DND-41 (cell line): Measurements from ENCODE around the gene C9orf50.

Experiments
- ATAC-seq: fragments of 200-7000 bp; cut with Tn5 transposase; 3 replicates; pipeline ENCODE4 v1.9.1; 2021; ENCODE audit warnings: low read depth; ENCODE audit not compliant: insufficient read depth
- DNase-seq: peaks from one replicate; pipeline ENCODE4 v3.0.0-alpha.2; 2020
- H2AFZ ChIP-seq: 2 replicates; pipeline ENCODE4 v1.6.0; 2012; ENCODE audit warnings: low read depth, low read length
- H3K27ac ChIP-seq: 2 replicates; pipeline ENCODE4 v1.5.1; 2012; ENCODE audit warnings: low read length, inconsistent platforms
- H3K27me3 ChIP-seq: fragments of 200-600 bp; sonication (generic); 2 replicates; pipeline ENCODE4 v1.6.0; 2012; ENCODE audit warnings: low read length, mild to moderate bottlenecking, inconsistent platforms; ENCODE audit not compliant: insufficient read depth, poor library complexity
- H3K36me3 ChIP-seq: 2 replicates; pipeline ENCODE4 v1.5.1; 2012; ENCODE audit warnings: low read length, inconsistent platforms; ENCODE audit not compliant: insufficient read depth
- H3K4me1 ChIP-seq: 2 replicates; pipeline ENCODE4 v1.5.1; 2012; ENCODE audit warnings: mild to moderate bottlenecking, low read length; ENCODE audit not compliant: insufficient read depth
- H3K4me2 ChIP-seq: 2 replicates; pipeline ENCODE4 v1.6.0; 2012; ENCODE audit warnings: mild to moderate bottlenecking, moderate library complexity, low read length, inconsistent platforms; ENCODE audit not compliant: insufficient read depth
- H3K4me3 ChIP-seq, 2 experiments: fragments of 200-600 bp in 1 of 2; shearing (Covaris generic) in 1 of 2; 2 replicates each; pipeline ENCODE4 v1.5.1; 2012 to 2016; ENCODE audit warnings: inconsistent platforms in 2 of 2, low read length in 2 of 2, mild to moderate bottlenecking in 2 of 2, low read depth in 1 of 2, moderate library complexity in 1 of 2
- H3K79me2 ChIP-seq: 2 replicates; pipeline ENCODE4 v1.6.0; 2012; ENCODE audit warnings: low read length, inconsistent platforms; ENCODE audit not compliant: insufficient read depth
- H3K9ac ChIP-seq: 2 replicates; pipeline ENCODE4 v1.6.0; 2012; ENCODE audit warnings: low read depth, mild to moderate bottlenecking, inconsistent platforms, low read length, moderate library complexity
- H3K9me3 ChIP-seq: 2 replicates; pipeline ENCODE4 v1.5.1; 2012; ENCODE audit warnings: low read length, moderate library complexity, mild to moderate bottlenecking, inconsistent platforms; ENCODE audit not compliant: insufficient read depth, severe bottlenecking
- H4K20me1 ChIP-seq: 2 replicates; pipeline ENCODE4 v1.6.0; 2012; ENCODE audit warnings: low read length; ENCODE audit not compliant: insufficient read depth
- EZH2 ChIP-seq: IDR thresholded peaks from 3 replicates; pipeline ENCODE4 v1.6.1; 2012; ENCODE audit warnings: borderline replicate concordance, low read depth, mild to moderate bottlenecking, moderate library complexity, low read length, inconsistent platforms; ENCODE audit not compliant: severe bottlenecking
- TF ChIP-seq, protein P1 (sequence below): IDR thresholded peaks from 2 replicates; pipeline ENCODE4 v1.5.1; 2012; ENCODE audit warnings: borderline replicate concordance, low read length, moderate library complexity, mild to moderate bottlenecking; ENCODE audit not compliant: poor library complexity, severe bottlenecking; ENCODE audit errors: extremely low read depth

The C9orf50 gene

DNA sequence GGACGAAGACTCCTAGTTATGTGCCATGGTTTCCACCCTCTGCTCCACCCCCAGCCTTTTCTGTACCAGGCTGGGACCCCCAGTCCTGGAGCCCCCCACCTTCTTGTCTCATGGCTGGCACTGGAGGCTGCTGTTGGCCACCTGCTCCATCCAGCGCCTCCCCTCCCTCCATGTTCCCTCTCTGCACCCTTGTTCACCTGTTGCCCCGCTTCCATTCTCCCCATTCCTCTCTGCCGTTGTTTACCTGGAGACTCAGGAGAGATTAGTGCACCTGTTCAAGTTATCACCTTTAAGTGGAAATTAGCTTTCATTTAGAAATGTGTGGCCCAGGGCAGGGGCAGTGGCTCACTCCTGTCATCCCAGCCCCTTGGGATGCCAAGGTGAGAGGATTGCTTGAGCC is 12.3 kb upstream of the C9orf50 start:
- H3K4me1 ChIP-seq = peaks cover 10% of the 10 kb centered on the region
- DNase-seq (no peak), ATAC-seq (no peak)
- H4K20me1 ChIP-seq = peaks cover 85% of the 10 kb centered on the region
- no peak overlapping the region for H3K9ac ChIP-seq
- peaks cover 62% of the 10 kb centered on the region for H3K36me3 ChIP-seq
- TF ChIP-seq, protein P1, sequence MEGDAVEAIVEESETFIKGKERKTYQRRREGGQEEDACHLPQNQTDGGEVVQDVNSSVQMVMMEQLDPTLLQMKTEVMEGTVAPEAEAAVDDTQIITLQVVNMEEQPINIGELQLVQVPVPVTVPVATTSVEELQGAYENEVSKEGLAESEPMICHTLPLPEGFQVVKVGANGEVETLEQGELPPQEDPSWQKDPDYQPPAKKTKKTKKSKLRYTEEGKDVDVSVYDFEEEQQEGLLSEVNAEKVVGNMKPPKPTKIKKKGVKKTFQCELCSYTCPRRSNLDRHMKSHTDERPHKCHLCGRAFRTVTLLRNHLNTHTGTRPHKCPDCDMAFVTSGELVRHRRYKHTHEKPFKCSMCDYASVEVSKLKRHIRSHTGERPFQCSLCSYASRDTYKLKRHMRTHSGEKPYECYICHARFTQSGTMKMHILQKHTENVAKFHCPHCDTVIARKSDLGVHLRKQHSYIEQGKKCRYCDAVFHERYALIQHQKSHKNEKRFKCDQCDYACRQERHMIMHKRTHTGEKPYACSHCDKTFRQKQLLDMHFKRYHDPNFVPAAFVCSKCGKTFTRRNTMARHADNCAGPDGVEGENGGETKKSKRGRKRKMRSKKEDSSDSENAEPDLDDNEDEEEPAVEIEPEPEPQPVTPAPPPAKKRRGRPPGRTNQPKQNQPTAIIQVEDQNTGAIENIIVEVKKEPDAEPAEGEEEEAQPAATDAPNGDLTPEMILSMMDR = no peak
- no peak overlapping the region for H3K27ac ChIP-seq
- H3K27me3 ChIP-seq = no peaks in the 10 kb centered on the region
- no peak overlapping the region for H3K4me2 ChIP-seq
- peaks cover 66% of the 10 kb centered on the region for H3K79me2 ChIP-seq
- no peak overlapping the region for H2AFZ ChIP-seq
- H3K4me3 ChIP-seq = no peak overlapping the region
- H3K9me3 ChIP-seq = no peaks in the 10 kb centered on the region

DNA sequence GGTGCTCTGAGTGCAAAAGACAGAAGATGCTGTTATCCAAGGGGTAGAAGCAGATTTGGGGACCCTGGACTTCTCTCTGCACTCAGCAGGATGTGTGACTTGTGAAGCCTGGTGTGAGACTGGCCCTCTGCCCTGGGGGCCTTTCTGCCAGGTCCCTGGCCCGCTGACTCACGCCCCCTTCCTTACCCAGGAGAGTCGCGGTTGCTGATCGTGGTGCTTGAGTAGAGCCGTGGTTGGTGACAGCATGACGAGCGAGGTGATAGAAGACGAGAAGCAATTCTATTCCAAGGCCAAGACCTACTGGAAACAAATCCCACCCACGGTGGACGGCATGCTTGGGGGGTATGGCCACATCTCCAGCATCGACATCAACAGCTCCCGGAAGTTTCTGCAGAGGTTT is 11.6 kb upstream of the C9orf50 start:
- Histone ChIP-seq H3K4me1 (peaks cover 18% of the 10 kb centered on the region), H3K27me3 (no peaks in the 10 kb centered on the region), H3K9ac (no peak overlapping the region), H3K79me2 (peaks cover 72% of the 10 kb centered on the region), H3K4me3 (no peak overlapping the region), H3K4me2 (no peak overlapping the region), H3K36me3 (peaks cover 62% of the 10 kb centered on the region), H4K20me1 (peaks cover 85% of the 10 kb centered on the region), H3K9me3 (no peaks in the 10 kb centered on the region), H3K27ac (no peak overlapping the region), H2AFZ (no peak overlapping the region)
- ATAC-seq = no peak
- TF ChIP-seq, protein P1 = no peak
- no peak for TF ChIP-seq EZH2
- no peak for DNase-seq

DNA sequence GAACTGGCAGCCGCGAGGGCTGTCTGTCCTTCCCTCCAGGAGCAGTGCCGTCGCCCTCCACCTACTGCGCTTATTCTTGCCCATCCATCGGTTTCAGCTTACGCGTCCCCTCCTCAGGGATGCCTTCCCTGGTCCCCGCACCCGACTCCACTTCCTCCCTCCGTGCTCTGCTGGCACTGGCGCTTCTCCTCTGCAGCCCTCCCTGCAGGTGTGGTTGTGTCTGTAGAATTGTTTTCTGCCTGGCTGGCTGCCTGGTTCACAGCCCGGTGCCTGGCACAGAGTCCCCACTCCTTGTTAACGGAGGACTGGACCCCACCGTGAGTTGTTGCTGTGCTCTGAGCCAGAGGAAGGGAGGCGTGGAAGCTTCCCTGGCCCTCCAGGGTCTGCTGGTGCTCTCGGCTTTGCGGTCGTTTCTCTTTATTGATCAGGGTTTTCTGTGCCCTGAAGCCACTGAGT is 10.8 kb upstream of the C9orf50 start:
- DNase-seq (no peak), ATAC-seq (no peak)
- no peak for TF ChIP-seq EZH2
- TF ChIP-seq, protein P1 = no peak
- H3K4me3 ChIP-seq = no peak overlapping the region
- H3K36me3 ChIP-seq = peaks cover 57% of the 10 kb centered on the region
- no peaks in the 10 kb centered on the region for H3K9me3 ChIP-seq
- no peak overlapping the region for H3K4me2 ChIP-seq
- H3K27me3 ChIP-seq = no peaks in the 10 kb centered on the region
- no peak overlapping the region for H3K27ac ChIP-seq
- H3K9ac ChIP-seq = no peak overlapping the region
- peaks cover 80% of the 10 kb centered on the region for H3K79me2 ChIP-seq
- H3K4me1 ChIP-seq = peaks cover 25% of the 10 kb centered on the region
- H4K20me1 ChIP-seq = peaks cover 89% of the 10 kb centered on the region
- H2AFZ ChIP-seq = no peak overlapping the region
